ENCODE results near the gene FGD4. TPM values are rescaled to one million over a fixed set of nuclear protein-coding genes. Genes with fewer than 3 reads are reported as not detected.

Gene FGD4
- total and polyA plus RNA-seq, 2 donors (not counting 3 experiments of a cell fraction or from before 2014, with no cell fraction given): 6.6 to 44.7 TPM

DNA sequence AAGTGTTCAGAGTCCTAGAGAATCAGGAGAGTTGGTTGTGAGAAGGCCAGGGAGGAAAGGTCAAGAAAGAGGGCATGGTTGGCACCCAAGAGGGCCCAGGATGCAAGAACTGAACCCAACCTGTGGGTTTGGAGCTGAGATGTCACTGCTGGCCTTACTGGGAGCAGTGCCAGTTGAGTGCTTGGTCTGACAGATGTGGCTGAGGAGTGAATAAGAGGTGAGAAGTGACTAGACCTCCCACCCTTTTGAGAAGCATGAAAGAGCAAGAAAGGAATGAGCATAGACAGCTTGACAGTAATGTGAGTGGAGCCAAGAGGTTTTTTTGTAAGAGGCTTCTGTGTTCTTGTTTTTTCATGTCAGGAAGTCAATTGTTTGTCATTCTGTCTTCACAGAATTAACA lies 95.3 kb downstream of the FGD4 start:
- no peak overlapping the region for H2AFZ ChIP-seq (ENCODE audit: low read depth, low read length)
- H3K4me2 ChIP-seq (ENCODE audit: insufficient read depth, low read length): no peak overlapping the region
- no peak for DNase-seq (ENCODE audit: low read depth, low spot score)
- CTCF ChIA-PET: interaction anchor here (1.1 kb wide), 1 partner anchor 27 kb away, joined by 4 read pairs; no protein-coding TSS in a partner anchor
- FAIRE-seq: no peak
- H3K4me3 ChIP-seq (replicated peaks in 1 of 3; ENCODE audit: insufficient read depth in 1 of 3, low read depth in 1 of 3, low read length in 3 of 3): no peak overlapping the region
- POLR2A ChIA-PET: no interaction called here
- H3K9me3 ChIP-seq (replicated peaks; ENCODE audit: control insufficient read depth, insufficient read depth, low read length): no peaks in the 10 kb centered on the region
- no peak overlapping the region for H3K27ac ChIP-seq (ENCODE audit: insufficient read depth, low read depth, low read length)
- peaks cover 2% of the 10 kb centered on the region for H3K79me2 ChIP-seq (ENCODE audit: control insufficient read depth, insufficient read depth, low read length)
- no peak overlapping the region for H3K9ac ChIP-seq (replicated peaks; ENCODE audit: extremely low read depth, insufficient read depth, low read length)
- no peaks in the 10 kb centered on the region for H3K9me1 ChIP-seq (replicated peaks; ENCODE audit: control insufficient read depth, extremely low read depth, insufficient read depth, low read length)
- dilution Hi-C loops (cut with MboI; ENCODE audit: extremely low pct_ligation_motif_present, low sequenced_read_pairs) (no loop called here), intact Hi-C loops (cut with micrococcal nuclease) (no loop called here)
- peaks cover 10% of the 10 kb centered on the region for H3K4me1 ChIP-seq (ENCODE audit: control insufficient read depth, extremely low read depth, insufficient read depth, low read length)
- H3K36me3 ChIP-seq (ENCODE audit: control insufficient read depth in 2 of 2, extremely low read depth in 1 of 2, insufficient read depth in 2 of 2, low read length in 2 of 2): no peaks in the 10 kb centered on the region
- BruUV-seq (replicated peaks): no TSS peak
- TF ChIP-seq POLR2A (IDR thresholded peaks at IDR 0.05; ENCODE audit: low read depth, low read length): no peak
- TF ChIP-seq, protein P1, sequence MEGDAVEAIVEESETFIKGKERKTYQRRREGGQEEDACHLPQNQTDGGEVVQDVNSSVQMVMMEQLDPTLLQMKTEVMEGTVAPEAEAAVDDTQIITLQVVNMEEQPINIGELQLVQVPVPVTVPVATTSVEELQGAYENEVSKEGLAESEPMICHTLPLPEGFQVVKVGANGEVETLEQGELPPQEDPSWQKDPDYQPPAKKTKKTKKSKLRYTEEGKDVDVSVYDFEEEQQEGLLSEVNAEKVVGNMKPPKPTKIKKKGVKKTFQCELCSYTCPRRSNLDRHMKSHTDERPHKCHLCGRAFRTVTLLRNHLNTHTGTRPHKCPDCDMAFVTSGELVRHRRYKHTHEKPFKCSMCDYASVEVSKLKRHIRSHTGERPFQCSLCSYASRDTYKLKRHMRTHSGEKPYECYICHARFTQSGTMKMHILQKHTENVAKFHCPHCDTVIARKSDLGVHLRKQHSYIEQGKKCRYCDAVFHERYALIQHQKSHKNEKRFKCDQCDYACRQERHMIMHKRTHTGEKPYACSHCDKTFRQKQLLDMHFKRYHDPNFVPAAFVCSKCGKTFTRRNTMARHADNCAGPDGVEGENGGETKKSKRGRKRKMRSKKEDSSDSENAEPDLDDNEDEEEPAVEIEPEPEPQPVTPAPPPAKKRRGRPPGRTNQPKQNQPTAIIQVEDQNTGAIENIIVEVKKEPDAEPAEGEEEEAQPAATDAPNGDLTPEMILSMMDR (IDR thresholded peaks at IDR 0.05; ENCODE audit: extremely low read depth in 1 of 2, insufficient read depth in 1 of 2, low read depth in 1 of 2, low read length in 2 of 2): no peak
- H3K27me3 ChIP-seq (ENCODE audit: control insufficient read depth in 2 of 2, insufficient read depth in 2 of 2, low read length in 2 of 2): no peaks in the 10 kb centered on the region
- H4K20me1 ChIP-seq (replicated peaks; ENCODE audit: control insufficient read depth, extremely low read depth, insufficient read depth, low read length): no peaks in the 10 kb centered on the region

DNA sequence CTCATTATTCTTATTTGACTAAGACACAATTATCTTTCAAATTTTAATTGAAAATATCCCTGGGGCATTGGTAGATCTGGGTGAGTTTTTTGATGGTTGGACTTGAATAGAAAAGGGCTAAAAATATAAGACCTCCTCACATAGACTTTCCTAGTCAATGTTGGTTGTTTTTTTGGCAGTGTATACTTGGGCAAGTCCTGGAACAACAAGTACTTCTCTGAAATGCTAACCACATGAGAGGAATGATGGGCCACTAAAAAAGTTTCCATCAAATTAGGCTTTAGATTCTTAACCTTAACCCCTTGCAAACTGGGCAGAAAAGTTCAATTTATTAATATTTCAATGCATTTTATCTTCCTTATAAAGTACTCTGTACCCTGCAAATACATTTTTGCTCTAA lies 97.6 kb downstream of the FGD4 start:
- no peaks in the 10 kb centered on the region for H3K9me3 ChIP-seq (replicated peaks; ENCODE audit: control insufficient read depth, insufficient read depth, low read length)
- TF ChIP-seq POLR2A (IDR thresholded peaks at IDR 0.05; ENCODE audit: low read depth, low read length) (no peak), POLR2AphosphoS5 (IDR thresholded peaks at IDR 0.05; ENCODE audit: insufficient read depth, low read depth, low read length) (no peak), EZH2 (IDR thresholded peaks at IDR 0.05; ENCODE audit: borderline replicate concordance, low read depth, low read length, severe bottlenecking) (no peak), FOS (IDR thresholded peaks at IDR 0.05; ENCODE audit: borderline replicate concordance, insufficient read depth, low read length) (no peak), MYC (IDR thresholded peaks at IDR 0.05; ENCODE audit: low read depth, low read length) (no peak), GATA2 (IDR thresholded peaks at IDR 0.05; ENCODE audit: insufficient read depth, insufficient read length, low read depth, low read length) (no peak), JUN (IDR thresholded peaks at IDR 0.05; ENCODE audit: borderline replicate concordance, insufficient read depth, insufficient read length, low read depth) (no peak)
- TF ChIP-seq, protein P1 (IDR thresholded peaks at IDR 0.05; ENCODE audit: extremely low read depth in 1 of 2, insufficient read depth in 1 of 2, low read depth in 1 of 2, low read length in 2 of 2): no peak
- TF ChIP-seq, protein P2, sequence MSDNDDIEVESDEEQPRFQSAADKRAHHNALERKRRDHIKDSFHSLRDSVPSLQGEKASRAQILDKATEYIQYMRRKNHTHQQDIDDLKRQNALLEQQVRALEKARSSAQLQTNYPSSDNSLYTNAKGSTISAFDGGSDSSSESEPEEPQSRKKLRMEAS (IDR thresholded peaks at IDR 0.05; ENCODE audit: insufficient read depth, insufficient read length): no peak
- H3K79me2 ChIP-seq (ENCODE audit: control insufficient read depth, insufficient read depth, low read length): peaks cover 5% of the 10 kb centered on the region
- no peaks in the 10 kb centered on the region for H4K20me1 ChIP-seq (replicated peaks; ENCODE audit: control insufficient read depth, extremely low read depth, insufficient read depth, low read length)
- dilution Hi-C loops (cut with MboI; ENCODE audit: extremely low pct_ligation_motif_present, low sequenced_read_pairs) (no loop called here), intact Hi-C loops (cut with micrococcal nuclease) (no loop called here)
- no TSS peak for BruUV-seq (replicated peaks)
- H3K4me3 ChIP-seq (replicated peaks in 1 of 3; ENCODE audit: insufficient read depth in 1 of 3, low read depth in 1 of 3, low read length in 3 of 3): no peak overlapping the region
- no peak for FAIRE-seq
- no peak overlapping the region for H3K9ac ChIP-seq (replicated peaks; ENCODE audit: extremely low read depth, insufficient read depth, low read length)
- H3K4me2 ChIP-seq (ENCODE audit: insufficient read depth, low read length): no peak overlapping the region
- ChIA-PET CTCF (no interaction called here), POLR2A (no interaction called here)
- no peak for DNase-seq (ENCODE audit: low read depth, low spot score)
- H3K9me1 ChIP-seq (replicated peaks; ENCODE audit: control insufficient read depth, extremely low read depth, insufficient read depth, low read length): no peaks in the 10 kb centered on the region
- peaks cover 6% of the 10 kb centered on the region for H3K4me1 ChIP-seq (ENCODE audit: control insufficient read depth, extremely low read depth, insufficient read depth, low read length)
- H3K27ac ChIP-seq (ENCODE audit: insufficient read depth, low read depth, low read length): no peak overlapping the region
- H2AFZ ChIP-seq (ENCODE audit: low read depth, low read length): no peak overlapping the region
- H3K27me3 ChIP-seq (ENCODE audit: control insufficient read depth in 2 of 2, insufficient read depth in 2 of 2, low read length in 2 of 2): no peaks in the 10 kb centered on the region
- H3K36me3 ChIP-seq (ENCODE audit: control insufficient read depth in 2 of 2, extremely low read depth in 1 of 2, insufficient read depth in 2 of 2, low read length in 2 of 2): no peaks in the 10 kb centered on the region

All from endothelial cell of umbilical vein (primary cell).